Retinal pigment epithelial cell (primary cell): ENCODE measurements around the gene DNPH1.

Experiments
- DNase-seq: peaks from one replicate; pipeline ENCODE4 v3.0.0-alpha.2; 2010; ENCODE audit warnings: low read depth
- H3K4me3 ChIP-seq: 2 replicates; pipeline ENCODE4 v1.5.1; 2011; ENCODE audit warnings: mild to moderate bottlenecking, low read length, control low read depth, moderate library complexity
- CTCF ChIP-seq: conservative IDR thresholded peaks from 2 replicates; pipeline ENCODE4 v1.5.1; 2011; ENCODE audit warnings: low read depth, low read length, control low read depth, inconsistent platforms

Gene DNPH1

GRCh38 chr6:43181942-43182860, 47.1 kb downstream of the DNPH1 start, which contains the start of gene CUL9:
Gene CUL9 (plus strand): TSS chr6:43182196. CDS start chr6:43184311, 2,115 bp downstream.
- no peak for TF ChIP-seq CTCF
- peak; percentile 22 for DNase-seq
- peak within 1 kb of the TSS; percentile 87 for H3K4me3 ChIP-seq

- DNase-seq = peak; percentile 38
- no peak for TF ChIP-seq CTCF
- peak overlapping the region; percentile 87 for H3K4me3 ChIP-seq
These were observed 47.7 kb downstream of the DNPH1 start for GRCh38 chr6:43181621-43181941.

- H3K4me3 ChIP-seq = no peak overlapping the region
- no peak for TF ChIP-seq CTCF
- DNase-seq = no peak
These were observed 48.3 kb downstream of the DNPH1 start for GRCh38 chr6:43180985-43181384.

GRCh38 chr6:43180058-43180457, 49.2 kb downstream of the DNPH1 start:
- TF ChIP-seq CTCF = no peak
- no peak overlapping the region for H3K4me3 ChIP-seq
- DNase-seq = no peak

- H3K4me3 ChIP-seq = no peak overlapping the region
- TF ChIP-seq CTCF = no peak
- DNase-seq = no peak
These were observed 50.1 kb downstream of the DNPH1 start for GRCh38 chr6:43178951-43179830.

- TF ChIP-seq CTCF = no peak
These were observed 51.1 kb downstream of the DNPH1 start for GRCh38 chr6:43178150-43178549.

More at GRCh38 chr6:43178150-43178549, 51.1 kb downstream of the DNPH1 start:
- no peak for DNase-seq
- H3K4me3 ChIP-seq = no peak overlapping the region
